IPS-18c (cell line): ENCODE results near the gene UBE2E2.

Source experiments
- H3K4me3 ChIP-seq: 2 replicates; pipeline ENCODE4 v1.7.0; 2013; ENCODE audit warnings: low read depth, mild to moderate bottlenecking, low read length, moderate library complexity; ENCODE audit not compliant: insufficient read depth
- H3K9me3 ChIP-seq: one replicate; pipeline ENCODE4 v1.6.1; 2013; ENCODE audit warnings: mild to moderate bottlenecking, low read length, moderate library complexity; ENCODE audit not compliant: control insufficient read depth, insufficient read depth

Gene UBE2E2

GRCh38 chr3:23580096-23580713 is 377.1 kb downstream of the UBE2E2 start:
- Histone ChIP-seq H3K4me3 (no peak overlapping the region), H3K9me3 (no peaks in the 10 kb centered on the region)

- Histone ChIP-seq H3K4me3 (no peak overlapping the region), H3K9me3 (no peaks in the 10 kb centered on the region)
These were observed 381.0 kb downstream of the UBE2E2 start for GRCh38 chr3:23583980-23584740.

- H3K9me3 ChIP-seq: no peaks in the 10 kb centered on the region
- no peak overlapping the region for H3K4me3 ChIP-seq
These were observed 384.4 kb downstream of the UBE2E2 start for GRCh38 chr3:23587513-23587912.

- H3K9me3 ChIP-seq: no peaks in the 10 kb centered on the region
These were observed 385.4 kb downstream of the UBE2E2 start for GRCh38 chr3:23588547-23588946.

GRCh38 chr3:23589602-23590001 is 386.5 kb downstream of the UBE2E2 start:
- no peak overlapping the region for H3K4me3 ChIP-seq
- no peaks in the 10 kb centered on the region for H3K9me3 ChIP-seq

More at GRCh38 chr3:23588547-23588946, 385.4 kb downstream of the UBE2E2 start:
- no peak overlapping the region for H3K4me3 ChIP-seq

GRCh38 chr3:23590424-23591273 is 387.5 kb downstream of the UBE2E2 start:
- H3K9me3 ChIP-seq: no peaks in the 10 kb centered on the region
- H3K4me3 ChIP-seq: no peak overlapping the region

GRCh38 chr3:23591374-23591773 is 388.2 kb downstream of the UBE2E2 start:
- no peaks in the 10 kb centered on the region for H3K9me3 ChIP-seq
- H3K4me3 ChIP-seq: no peak overlapping the region

GRCh38 chr3:23592961-23593931 is 390.1 kb downstream of the UBE2E2 start:
- no peaks in the 10 kb centered on the region for H3K9me3 ChIP-seq
- H3K4me3 ChIP-seq: no peak overlapping the region

GRCh38 chr3:23594066-23594465 is 390.9 kb downstream of the UBE2E2 start:
- no peaks in the 10 kb centered on the region for H3K9me3 ChIP-seq
- H3K4me3 ChIP-seq: no peak overlapping the region

GRCh38 chr3:23594894-23595670 is 392.0 kb downstream of the UBE2E2 start:
- H3K4me3 ChIP-seq: no peak overlapping the region
- no peaks in the 10 kb centered on the region for H3K9me3 ChIP-seq

- H3K9me3 ChIP-seq: no peaks in the 10 kb centered on the region
- no peak overlapping the region for H3K4me3 ChIP-seq
These were observed 392.7 kb downstream of the UBE2E2 start for GRCh38 chr3:23595851-23596250.

GRCh38 chr3:23600167-23600871 is 397.2 kb downstream of the UBE2E2 start:
- H3K9me3 ChIP-seq: peaks cover 2% of the 10 kb centered on the region
- no peak overlapping the region for H3K4me3 ChIP-seq

- Histone ChIP-seq H3K9me3 (peaks cover 2% of the 10 kb centered on the region), H3K4me3 (no peak overlapping the region)
These were observed 398.1 kb downstream of the UBE2E2 start for GRCh38 chr3:23601091-23601822.

GRCh38 chr3:23602971-23603370 is 399.8 kb downstream of the UBE2E2 start:
- H3K9me3 ChIP-seq: peaks cover 2% of the 10 kb centered on the region
- no peak overlapping the region for H3K4me3 ChIP-seq

- Histone ChIP-seq H3K4me3 (no peak overlapping the region), H3K9me3 (peaks cover 2% of the 10 kb centered on the region)
These were observed 404.2 kb downstream of the UBE2E2 start for GRCh38 chr3:23607184-23607847.
